Thyroid gland (tissue), 4 donors: Measurements from ENCODE around the gene TOX4.

Source experiments
- POLR2A ChIP-seq, 2 donors: fragments of 450-650 bp; IDR thresholded peaks; one replicate each; pipeline ENCODE4 v1.6.1; 2017; ENCODE audit warnings: antibody characterized with exemption in 2 of 2, mild to moderate bottlenecking in 2 of 2, moderate library complexity in 1 of 2
- TF ChIP-seq, protein P1 (sequence below), 6 experiments: fragments of 200-600 bp in 3 of 6; fragments of 450-650 bp in 3 of 6; sonication (generic) in 3 of 6; IDR thresholded peaks; one replicate each; pipeline ENCODE4 v1.5.1; 2016 to 2019; ENCODE audit warnings: antibody characterized with exemption in 6 of 6, mild to moderate bottlenecking in 2 of 6, inconsistent platforms in 1 of 6, moderate library complexity in 1 of 6

DNA sequence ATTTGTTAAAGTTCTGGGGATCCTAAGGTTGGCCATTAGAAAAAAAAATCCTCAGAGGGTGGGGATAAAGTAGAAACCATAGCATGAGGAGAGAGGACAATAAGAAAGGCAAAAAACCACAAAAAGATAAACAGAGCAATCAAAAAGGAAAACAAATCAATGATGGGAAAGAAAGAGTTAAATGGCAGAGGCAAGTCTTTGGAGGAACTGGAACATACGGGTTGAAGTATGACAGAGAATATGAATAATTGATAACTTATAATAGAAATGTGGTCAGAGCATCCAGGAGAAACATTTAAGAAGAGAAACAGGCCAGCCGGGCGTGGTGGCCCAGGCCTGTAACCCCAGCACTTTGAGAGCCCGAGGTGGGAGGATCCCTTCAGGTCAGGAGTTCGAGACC lies 67.0 kb downstream of the TOX4 start:
- TF ChIP-seq, protein P1, sequence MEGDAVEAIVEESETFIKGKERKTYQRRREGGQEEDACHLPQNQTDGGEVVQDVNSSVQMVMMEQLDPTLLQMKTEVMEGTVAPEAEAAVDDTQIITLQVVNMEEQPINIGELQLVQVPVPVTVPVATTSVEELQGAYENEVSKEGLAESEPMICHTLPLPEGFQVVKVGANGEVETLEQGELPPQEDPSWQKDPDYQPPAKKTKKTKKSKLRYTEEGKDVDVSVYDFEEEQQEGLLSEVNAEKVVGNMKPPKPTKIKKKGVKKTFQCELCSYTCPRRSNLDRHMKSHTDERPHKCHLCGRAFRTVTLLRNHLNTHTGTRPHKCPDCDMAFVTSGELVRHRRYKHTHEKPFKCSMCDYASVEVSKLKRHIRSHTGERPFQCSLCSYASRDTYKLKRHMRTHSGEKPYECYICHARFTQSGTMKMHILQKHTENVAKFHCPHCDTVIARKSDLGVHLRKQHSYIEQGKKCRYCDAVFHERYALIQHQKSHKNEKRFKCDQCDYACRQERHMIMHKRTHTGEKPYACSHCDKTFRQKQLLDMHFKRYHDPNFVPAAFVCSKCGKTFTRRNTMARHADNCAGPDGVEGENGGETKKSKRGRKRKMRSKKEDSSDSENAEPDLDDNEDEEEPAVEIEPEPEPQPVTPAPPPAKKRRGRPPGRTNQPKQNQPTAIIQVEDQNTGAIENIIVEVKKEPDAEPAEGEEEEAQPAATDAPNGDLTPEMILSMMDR (IDR thresholded peaks at IDR 0.05), result no peak
- no peak for TF ChIP-seq POLR2A (IDR thresholded peaks at IDR 0.05)
